MM.1S (cell line): ENCODE results near the gene CBFA2T2.

ENCODE experiments used
- DNase-seq: peaks from one replicate; pipeline ENCODE4 v3.0.0-alpha.2; 2015
- H2AFZ ChIP-seq: fragments of 300-600 bp; sonication (generic); 2 replicates; pipeline ENCODE4 v1.6.0; 2016; ENCODE audit warnings: antibody characterized with exemption, low read length
- H3F3A ChIP-seq: fragments of 300-600 bp; sonication (generic); 2 replicates; pipeline ENCODE4 v1.6.1; 2016; ENCODE audit warnings: mild to moderate bottlenecking, antibody characterized with exemption, low read length, moderate library complexity, mixed read lengths; ENCODE audit not compliant: insufficient read depth
- H3K27ac ChIP-seq: fragments of 300-600 bp; sonication (generic); 2 replicates; pipeline ENCODE4 v1.5.1; 2016; ENCODE audit warnings: mild to moderate bottlenecking, low read length
- H3K27me3 ChIP-seq: fragments of 300-600 bp; sonication (generic); replicated peaks from 2 replicates; pipeline ENCODE4 v1.6.0; 2016; ENCODE audit warnings: low read length; ENCODE audit not compliant: insufficient read depth
- H3K36me3 ChIP-seq: fragments of 300-600 bp; sonication (generic); replicated peaks from 2 replicates; pipeline ENCODE4 v1.6.1; 2016; ENCODE audit warnings: mild to moderate bottlenecking, low read length, mixed read lengths; ENCODE audit not compliant: insufficient read depth
- H3K4me1 ChIP-seq: fragments of 300-600 bp; sonication (generic); 2 replicates; pipeline ENCODE4 v1.6.1; 2016; ENCODE audit warnings: low read length, mixed read lengths
- H3K4me2 ChIP-seq: fragments of 300-600 bp; sonication (generic); 2 replicates; pipeline ENCODE4 v1.6.0; 2016; ENCODE audit warnings: low read depth, low read length
- H3K4me3 ChIP-seq: fragments of 300-600 bp; sonication (generic); 2 replicates; pipeline ENCODE4 v1.5.1; 2016; ENCODE audit warnings: low read length, mixed read lengths
- H3K79me2 ChIP-seq: fragments of 300-600 bp; sonication (generic); 2 replicates; pipeline ENCODE4 v1.6.1; 2016; ENCODE audit warnings: mixed run types, low read length, mixed read lengths
- H3K9ac ChIP-seq: fragments of 300-600 bp; sonication (generic); 2 replicates; pipeline ENCODE4 v1.6.1; 2016; ENCODE audit warnings: low read length, mixed read lengths
- H3K9me2 ChIP-seq: fragments of 300-600 bp; sonication (generic); replicated peaks from 2 replicates; pipeline ENCODE4 v1.6.1; 2016; ENCODE audit warnings: mild to moderate bottlenecking, low read length, mixed read lengths; ENCODE audit not compliant: insufficient read depth
- H3K9me3 ChIP-seq: fragments of 300-600 bp; sonication (generic); replicated peaks from 2 replicates; pipeline ENCODE4 v1.6.1; 2016; ENCODE audit warnings: mild to moderate bottlenecking, low read length, mixed read lengths; ENCODE audit not compliant: insufficient read depth
- H4K20me1 ChIP-seq: fragments of 300-600 bp; sonication (generic); 2 replicates; pipeline ENCODE4 v1.6.1; 2016; ENCODE audit warnings: mild to moderate bottlenecking, low read length, moderate library complexity, mixed read lengths; ENCODE audit not compliant: insufficient read depth
- EZH2 ChIP-seq: fragments of 300-600 bp; sonication (generic); optimal IDR thresholded peaks from 2 replicates; pipeline ENCODE3; 2017; ENCODE audit warnings: low read depth, mild to moderate bottlenecking, antibody characterized with exemption, low read length, mixed read lengths
- EZH2phosphoT487 ChIP-seq: fragments of 300-600 bp; sonication (generic); IDR thresholded peaks from 2 replicates; pipeline ENCODE4 v1.6.1; 2018; ENCODE audit warnings: antibody characterized with exemption, low read length
- TF ChIP-seq, protein P1 (sequence below): fragments of 300-600 bp; sonication (generic); IDR thresholded peaks from 2 replicates; pipeline ENCODE4 v1.5.1; 2016; ENCODE audit warnings: antibody characterized with exemption, low read length, mixed read lengths

The CBFA2T2 gene

DNA sequence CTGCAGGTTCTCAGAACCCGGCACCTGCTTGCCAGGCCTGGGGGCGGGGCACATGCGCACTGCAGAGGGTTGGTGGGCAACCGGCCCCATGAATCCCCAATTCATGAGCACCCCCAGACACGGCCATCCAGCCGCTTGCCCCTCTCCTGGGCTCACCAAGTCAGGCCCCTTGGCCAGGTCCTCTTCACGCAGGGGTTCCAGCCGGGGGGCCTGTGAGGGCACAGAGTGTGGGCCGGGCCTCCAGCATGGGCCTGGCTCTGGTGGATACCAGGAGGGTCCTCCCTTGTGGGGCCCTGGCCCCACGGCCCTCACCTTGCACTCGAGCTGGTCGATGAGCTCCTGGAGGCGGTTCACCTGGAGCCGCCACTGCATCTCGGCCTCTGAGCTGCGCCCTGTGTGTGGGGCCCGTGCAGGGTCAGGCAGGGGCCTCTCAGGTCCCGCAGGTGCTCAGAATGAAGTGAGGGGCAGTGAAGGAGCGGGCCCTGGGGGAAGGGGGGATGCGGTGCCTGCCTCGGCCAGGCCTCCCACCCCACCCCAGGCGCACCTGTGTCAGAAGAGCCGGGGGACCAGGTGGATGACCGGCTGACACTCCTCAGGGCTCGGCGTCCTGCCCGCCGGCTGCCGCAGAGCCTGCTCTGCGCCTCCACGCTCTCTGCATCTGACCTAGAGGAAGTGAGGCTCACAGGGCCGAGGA lies 169.6 kb downstream of the CBFA2T2 start:
- H3K27ac ChIP-seq: no peak overlapping the region
- H3K27me3 ChIP-seq: no peaks in the 10 kb centered on the region
- peaks cover 3% of the 10 kb centered on the region; the same call in 1 of the 2 replicates for H3F3A ChIP-seq
- no peak for TF ChIP-seq EZH2phosphoT487
- TF ChIP-seq EZH2: no peak
- TF ChIP-seq, protein P1, sequence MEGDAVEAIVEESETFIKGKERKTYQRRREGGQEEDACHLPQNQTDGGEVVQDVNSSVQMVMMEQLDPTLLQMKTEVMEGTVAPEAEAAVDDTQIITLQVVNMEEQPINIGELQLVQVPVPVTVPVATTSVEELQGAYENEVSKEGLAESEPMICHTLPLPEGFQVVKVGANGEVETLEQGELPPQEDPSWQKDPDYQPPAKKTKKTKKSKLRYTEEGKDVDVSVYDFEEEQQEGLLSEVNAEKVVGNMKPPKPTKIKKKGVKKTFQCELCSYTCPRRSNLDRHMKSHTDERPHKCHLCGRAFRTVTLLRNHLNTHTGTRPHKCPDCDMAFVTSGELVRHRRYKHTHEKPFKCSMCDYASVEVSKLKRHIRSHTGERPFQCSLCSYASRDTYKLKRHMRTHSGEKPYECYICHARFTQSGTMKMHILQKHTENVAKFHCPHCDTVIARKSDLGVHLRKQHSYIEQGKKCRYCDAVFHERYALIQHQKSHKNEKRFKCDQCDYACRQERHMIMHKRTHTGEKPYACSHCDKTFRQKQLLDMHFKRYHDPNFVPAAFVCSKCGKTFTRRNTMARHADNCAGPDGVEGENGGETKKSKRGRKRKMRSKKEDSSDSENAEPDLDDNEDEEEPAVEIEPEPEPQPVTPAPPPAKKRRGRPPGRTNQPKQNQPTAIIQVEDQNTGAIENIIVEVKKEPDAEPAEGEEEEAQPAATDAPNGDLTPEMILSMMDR: no peak
- no peaks in the 10 kb centered on the region; the same call in 1 of the 2 replicates for H3K79me2 ChIP-seq
- H4K20me1 ChIP-seq: no peaks in the 10 kb centered on the region
- no peak overlapping the region for H3K4me2 ChIP-seq
- H3K4me3 ChIP-seq: no peak overlapping the region
- peaks cover 12% of the 10 kb centered on the region for H3K4me1 ChIP-seq
- H3K9me2 ChIP-seq: no peaks in the 10 kb centered on the region
- H3K36me3 ChIP-seq: no peaks in the 10 kb centered on the region
- no peak overlapping the region for H3K9ac ChIP-seq
- H3K9me3 ChIP-seq: no peaks in the 10 kb centered on the region
- no peak for DNase-seq
- no peak overlapping the region for H2AFZ ChIP-seq

- Histone ChIP-seq H3K79me2 (no peaks in the 10 kb centered on the region; the same call in 1 of the 2 replicates), H3K36me3 (no peaks in the 10 kb centered on the region), H3K9me2 (no peaks in the 10 kb centered on the region), H3F3A (peaks cover 8% of the 10 kb centered on the region; the same call in 1 of the 2 replicates), H3K27ac (no peak overlapping the region), H3K9ac (no peak overlapping the region), H3K4me1 (peaks cover 12% of the 10 kb centered on the region), H4K20me1 (no peaks in the 10 kb centered on the region), H3K9me3 (no peaks in the 10 kb centered on the region), H3K4me3 (no peak overlapping the region), H3K27me3 (no peaks in the 10 kb centered on the region), H3K4me2 (no peak overlapping the region), H2AFZ (no peak overlapping the region)
- no peak for DNase-seq
- no peak for TF ChIP-seq EZH2
- TF ChIP-seq EZH2phosphoT487: no peak
- TF ChIP-seq, protein P1: no peak
Observed at GRCh38 chr20:33660035-33660684, 170.3 kb downstream of the CBFA2T2 start.

- Histone ChIP-seq H3K9ac (no peak overlapping the region), H3K27me3 (no peaks in the 10 kb centered on the region), H3K4me1 (peaks cover 12% of the 10 kb centered on the region), H3K4me3 (no peak overlapping the region), H3K27ac (no peak overlapping the region), H4K20me1 (no peaks in the 10 kb centered on the region), H3K4me2 (no peak overlapping the region), H3K9me3 (no peaks in the 10 kb centered on the region), H2AFZ (no peak overlapping the region), H3K9me2 (no peaks in the 10 kb centered on the region), H3K36me3 (no peaks in the 10 kb centered on the region), H3K79me2 (no peaks in the 10 kb centered on the region; the same call in 1 of the 2 replicates), H3F3A (peaks cover 8% of the 10 kb centered on the region; the same call in 1 of the 2 replicates)
- DNase-seq: no peak
- TF ChIP-seq EZH2 (no peak), EZH2phosphoT487 (no peak)
- TF ChIP-seq, protein P1: no peak
Observed at GRCh38 chr20:33660685-33661058, 170.8 kb downstream of the CBFA2T2 start.
